ACC112 (cell line): ENCODE data around the gene ZNF514.
"Not testable (repeated sequence)": the region's sequence is repeated elsewhere in the genome, so short reads cannot be mapped to it uniquely, and the experiment has no call there.

ENCODE experiments used
- H2AFZ ChIP-seq: fragments of 200-600 bp; sonication (generic); one replicate; pipeline ENCODE4 v1.6.0; 2017; ENCODE audit warnings: antibody characterized with exemption, low read length; ENCODE audit not compliant: unreplicated experiment
- H3K27ac ChIP-seq: fragments of 200-600 bp; sonication (generic); 2 replicates; pipeline ENCODE4 v1.5.1; 2014; ENCODE audit warnings: low read depth, mild to moderate bottlenecking, antibody characterized with exemption, low read length, moderate library complexity
- H3K27me3 ChIP-seq: fragments of 200-600 bp; sonication (generic); 2 replicates; pipeline ENCODE4 v1.6.1; 2014; ENCODE audit warnings: mild to moderate bottlenecking, antibody characterized with exemption, low read length, moderate library complexity, mixed read lengths; ENCODE audit not compliant: insufficient read depth
- H3K36me3 ChIP-seq: fragments of 200-600 bp; sonication (generic); 2 replicates; pipeline ENCODE4 v1.6.1; 2016; ENCODE audit warnings: mild to moderate bottlenecking, antibody characterized with exemption, low read length, moderate library complexity, mixed read lengths; ENCODE audit not compliant: insufficient read depth
- H3K4me1 ChIP-seq: fragments of 200-600 bp; sonication (generic); one replicate; pipeline ENCODE4 v1.6.1; 2016; ENCODE audit warnings: low read length, mixed read lengths; ENCODE audit not compliant: insufficient read depth, unreplicated experiment, control insufficient read depth
- H3K4me3 ChIP-seq: fragments of 200-600 bp; sonication (generic); 2 replicates; pipeline ENCODE4 v1.5.1; 2014; ENCODE audit warnings: mild to moderate bottlenecking, low read depth, low read length
- H3K79me2 ChIP-seq: fragments of 200-600 bp; sonication (generic); one replicate; pipeline ENCODE4 v1.6.0; 2016; ENCODE audit warnings: low read length; ENCODE audit not compliant: control insufficient read depth, unreplicated experiment, insufficient read depth

Gene ZNF514

DNA sequence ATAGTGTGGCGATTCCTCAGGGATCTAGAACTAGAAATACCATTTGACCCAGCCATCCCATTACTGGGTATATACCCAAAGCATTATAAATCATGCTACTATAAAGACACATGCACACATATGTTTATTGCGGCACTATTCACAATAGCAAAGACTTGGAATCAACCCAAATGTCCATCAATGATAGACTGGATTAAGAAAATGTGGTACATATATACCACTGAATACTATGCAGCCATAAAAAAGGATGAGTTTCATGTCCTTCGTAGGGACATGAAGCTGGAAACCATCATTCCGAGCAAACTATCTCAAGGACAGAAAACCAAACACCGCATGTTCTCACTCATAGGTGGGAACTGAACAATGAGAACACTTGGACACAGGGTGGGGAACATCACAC, 61.4 kb downstream of the ZNF514 start:
- peaks cover 30% of the 10 kb centered on the region for H3K36me3 ChIP-seq
- H3K27ac ChIP-seq, H3K27me3 ChIP-seq, H3K79me2 ChIP-seq, H3K4me3 ChIP-seq, H2AFZ ChIP-seq, H3K4me1 ChIP-seq: not testable (repeated sequence)
